H1 (cell line): Measurements from ENCODE around the gene SNTG2. TPM values are rescaled to one million over a fixed set of nuclear protein-coding genes. Genes with fewer than 3 reads are reported as not detected.

ENCODE experiments used
- CTCF ChIA-PET: fragments of 300-600 bp; sonication (Branson Sonifier 250); formaldehyde crosslinking; loops from one replicate; lab custom pipeline; 2021; ENCODE audit not compliant: partially characterized antibody; lab: Charles Lee
- POLR2A ChIA-PET: fragments of 300-600 bp; sonication (Branson Sonifier 250); formaldehyde crosslinking; loops from one replicate; lab custom pipeline; 2021; ENCODE audit warnings: inconsistent platforms; ENCODE audit not compliant: partially characterized antibody; lab: Charles Lee
- DNase-seq, 2 experiments: peaks; one replicate each; pipeline versions ENCODE4 v3.0.0 to v3.0.0-alpha.2; 2010 to 2022; ENCODE audit warnings: low spot score in 2 of 2, low read depth in 1 of 2, mixed read lengths in 1 of 2
- FAIRE-seq: peaks from 2 replicates; lab custom pipeline; 2011; peaks lifted over from hg19 to GRCh38; lab: Jason Lieb, UNC
- H2AFZ ChIP-seq: 2 replicates; pipeline ENCODE4 v1.8.1; 2012; ENCODE audit warnings: low read length, inconsistent platforms
- H2AK5ac ChIP-seq: 2 replicates; pipeline ENCODE4 v1.6.1; 2013; ENCODE audit warnings: low read depth, low read length
- H2BK120ac ChIP-seq: replicated peaks from 2 replicates; pipeline ENCODE3; 2013; ENCODE audit warnings: low read depth, low read length, inconsistent platforms
- H2BK12ac ChIP-seq: 2 replicates; pipeline ENCODE4 v1.6.1; 2013; ENCODE audit warnings: low read depth, low read length
- H2BK15ac ChIP-seq: 2 replicates; pipeline ENCODE4 v1.6.1; 2013; ENCODE audit warnings: low read length
- H2BK20ac ChIP-seq: 2 replicates; pipeline ENCODE4 v1.6.1; 2013; ENCODE audit warnings: low read length
- H2BK5ac ChIP-seq: 2 replicates; pipeline ENCODE4 v1.6.1; 2013; ENCODE audit warnings: low read depth, low read length
- H3K14ac ChIP-seq: 2 replicates; pipeline ENCODE4 v1.6.1; 2013; ENCODE audit warnings: inconsistent platforms; ENCODE audit not compliant: insufficient read length
- H3K18ac ChIP-seq: 2 replicates; pipeline ENCODE4 v1.6.1; 2013; ENCODE audit warnings: low read length; ENCODE audit errors: extremely low read depth
- H3K23ac ChIP-seq: 2 replicates; pipeline ENCODE4 v1.6.1; 2013; ENCODE audit warnings: inconsistent platforms; ENCODE audit not compliant: insufficient read length
- H3K23me2 ChIP-seq: 2 replicates; pipeline ENCODE4 v1.6.1; 2013; ENCODE audit warnings: low read depth, low read length
- H3K27ac ChIP-seq: 2 replicates; pipeline ENCODE4 v1.6.1; 2011; ENCODE audit warnings: low read depth, low read length, inconsistent platforms
- H3K27me3 ChIP-seq, 4 experiments: replicated peaks in 1 of 4; 1 replicate in 1 of 4; 2 replicates in 3 of 4; pipeline versions ENCODE4 v1.6.1 to v1.8.1; 2011 to 2013; ENCODE audit warnings: low read length in 3 of 4, mild to moderate bottlenecking in 3 of 4, inconsistent platforms in 2 of 4, mixed read lengths in 2 of 4, moderate library complexity in 1 of 4; ENCODE audit not compliant: control insufficient read depth in 3 of 4, insufficient read depth in 3 of 4; ENCODE audit errors: extremely low read depth in 1 of 4
- H3K36me3 ChIP-seq, 4 experiments: 2 replicates each; pipeline versions ENCODE4 v1.6.1 to v1.8.1; 2011 to 2013; ENCODE audit warnings: mild to moderate bottlenecking in 4 of 4, low read length in 3 of 4, moderate library complexity in 2 of 4, control low read depth in 1 of 4, inconsistent platforms in 1 of 4; ENCODE audit not compliant: insufficient read depth in 4 of 4, control insufficient read depth in 2 of 4
- H3K4ac ChIP-seq: replicated peaks from 2 replicates; pipeline ENCODE3; 2013; ENCODE audit warnings: low read length, low read depth, mixed read lengths, inconsistent platforms; ENCODE audit not compliant: insufficient read length
- H3K4me1 ChIP-seq, 4 experiments: replicated peaks in 1 of 4; 1 replicate in 1 of 4; 2 replicates in 3 of 4; pipeline versions ENCODE4 v1.6.1 to v1.8.1; 2011 to 2013; ENCODE audit warnings: low read length in 3 of 4, inconsistent platforms in 2 of 4, mixed read lengths in 1 of 4; ENCODE audit not compliant: insufficient read depth in 4 of 4, control insufficient read depth in 3 of 4
- H3K4me2 ChIP-seq, 2 experiments: 2 replicates each; pipeline versions ENCODE4 v1.6.1 to v1.8.1; 2011 to 2013; ENCODE audit warnings: low read depth in 2 of 2, low read length in 2 of 2, control low read depth in 1 of 2, inconsistent platforms in 1 of 2, mild to moderate bottlenecking in 1 of 2; ENCODE audit not compliant: insufficient read depth in 1 of 2
- H3K4me3 ChIP-seq, 4 experiments: fragments of 200-600, 300-600 bp in 1 of 4; sonication (generic), shearing (Covaris generic), sonication (Bioruptor Twin) in 1 of 4; 2 replicates each; pipeline versions ENCODE4 v1.5.1 to v1.8.1; 2011 to 2016; ENCODE audit warnings: low read length in 4 of 4, low read depth in 3 of 4, control low read depth in 2 of 4, inconsistent platforms in 2 of 4, mild to moderate bottlenecking in 2 of 4, mixed read lengths in 1 of 4, moderate library complexity in 1 of 4; ENCODE audit not compliant: insufficient read depth in 2 of 4; ENCODE audit errors: extremely low read depth in 1 of 4
- H3K56ac ChIP-seq: replicated peaks from 2 replicates; pipeline ENCODE3; 2013; ENCODE audit warnings: low read depth, mild to moderate bottlenecking, mixed read lengths, low read length, inconsistent platforms; ENCODE audit not compliant: insufficient read length
- H3K79me1 ChIP-seq: 2 replicates; pipeline ENCODE4 v1.6.1; 2013; ENCODE audit warnings: low read depth, low read length, control low read depth
- H3K79me2 ChIP-seq, 2 experiments: 2 replicates each; pipeline versions ENCODE4 v1.6.1 to v1.8.1; 2012 to 2013; ENCODE audit warnings: low read length in 2 of 2, mild to moderate bottlenecking in 2 of 2, inconsistent platforms in 1 of 2; ENCODE audit not compliant: insufficient read depth in 2 of 2, control insufficient read depth in 1 of 2
- H3K9ac ChIP-seq, 4 experiments: replicated peaks in 1 of 4; 1 replicate in 1 of 4; 2 replicates in 3 of 4; pipeline versions ENCODE4 v1.6.1 to v1.8.1; 2011 to 2013; ENCODE audit warnings: low read depth in 3 of 4, low read length in 3 of 4, control low read depth in 2 of 4, mild to moderate bottlenecking in 2 of 4, moderate library complexity in 2 of 4, inconsistent platforms in 1 of 4; ENCODE audit errors: extremely low read depth in 1 of 4
- H3K9me3 ChIP-seq, 2 experiments: 2 replicates each; pipeline versions ENCODE4 v1.6.1 to v1.8.1; 2012 to 2013; ENCODE audit warnings: mild to moderate bottlenecking in 2 of 2, moderate library complexity in 2 of 2, control low read depth in 1 of 2, inconsistent platforms in 1 of 2, low read depth in 1 of 2, low read length in 1 of 2, mixed read lengths in 1 of 2; ENCODE audit not compliant: insufficient read depth in 2 of 2
- H4K20me1 ChIP-seq, 2 experiments: replicated peaks in 1 of 2; 2 replicates each; pipeline versions ENCODE3 to v1.8.1; 2011 to 2013; ENCODE audit warnings: inconsistent platforms in 2 of 2, low read length in 2 of 2, mild to moderate bottlenecking in 1 of 2; ENCODE audit not compliant: insufficient read depth in 2 of 2, control insufficient read depth in 1 of 2
- H4K5ac ChIP-seq: 2 replicates; pipeline ENCODE4 v1.6.1; 2013; ENCODE audit warnings: low read length, low read depth, mixed read lengths, inconsistent platforms; ENCODE audit not compliant: insufficient read length
- H4K8ac ChIP-seq: 2 replicates; pipeline ENCODE4 v1.8.0; 2013; ENCODE audit warnings: mild to moderate bottlenecking, moderate library complexity, low read length, inconsistent platforms; ENCODE audit not compliant: insufficient read depth; ENCODE audit errors: extremely low read depth
- H4K91ac ChIP-seq: replicated peaks from 2 replicates; pipeline ENCODE3; 2013; ENCODE audit warnings: low read length, mixed read lengths, inconsistent platforms; ENCODE audit not compliant: insufficient read length
- ASH2L ChIP-seq: fragments of 200-600, 300-600 bp; sonication (generic); IDR thresholded peaks from one replicate; pipeline ENCODE4 v1.7.1; 2017; ENCODE audit warnings: low read length
- BACH1 ChIP-seq: IDR thresholded peaks from 2 replicates; pipeline ENCODE4 v1.6.1; 2012; ENCODE audit warnings: low read length, improper control_type of control experiment
- CREB1 ChIP-seq: IDR thresholded peaks from 2 replicates; pipeline ENCODE4 v1.6.1; 2012; ENCODE audit warnings: inconsistent platforms
- HDAC2 ChIP-seq, 2 experiments: fragments of 300-600 bp in 1 of 2; sonication (generic) in 1 of 2; IDR thresholded peaks; 2 replicates each; pipeline ENCODE4 v1.6.1; 2011 to 2012; ENCODE audit warnings: low read depth in 2 of 2, low read length in 2 of 2, mild to moderate bottlenecking in 2 of 2, moderate library complexity in 2 of 2, borderline replicate concordance in 1 of 2, inconsistent platforms in 1 of 2
- KDM1A ChIP-seq: fragments of 200-600, 300-600 bp; sonication (generic); IDR thresholded peaks from 2 replicates; pipeline ENCODE4 v1.7.1; 2016; ENCODE audit warnings: mild to moderate bottlenecking, low read length, borderline replicate concordance
- NANOG ChIP-seq: IDR thresholded peaks from 2 replicates; pipeline ENCODE4 v1.6.1; 2011; ENCODE audit warnings: low read length, low read depth, mild to moderate bottlenecking, inconsistent platforms; ENCODE audit not compliant: insufficient read depth, poor library complexity, severe bottlenecking
- POU5F1 ChIP-seq: IDR thresholded peaks from 2 replicates; pipeline ENCODE4 v1.6.1; 2011; ENCODE audit warnings: low read depth, mild to moderate bottlenecking, low read length, moderate library complexity
- SAP30 ChIP-seq: fragments of 300-600 bp; sonication (generic); IDR thresholded peaks from 2 replicates; pipeline ENCODE4 v1.7.1; 2012; ENCODE audit warnings: low read length, moderate library complexity, mild to moderate bottlenecking, inconsistent platforms; ENCODE audit not compliant: insufficient read depth, insufficient replicate concordance
- SIN3A ChIP-seq, 2 experiments: IDR thresholded peaks in 1 of 2; conservative IDR thresholded peaks in 1 of 2; 2 replicates each; pipeline ENCODE4 v1.6.1; 2011 to 2012; ENCODE audit warnings: low read length in 2 of 2, improper control_type of control experiment in 1 of 2, low read depth in 1 of 2, mild to moderate bottlenecking in 1 of 2
- SP1 ChIP-seq: IDR thresholded peaks from 2 replicates; pipeline ENCODE4 v1.6.1; 2011; ENCODE audit warnings: low read depth, low read length
- SP4 ChIP-seq: IDR thresholded peaks from 2 replicates; pipeline ENCODE4 v1.6.1; 2012; ENCODE audit warnings: low read length, inconsistent platforms
- SRF ChIP-seq: IDR thresholded peaks from 2 replicates; pipeline ENCODE4 v1.6.1; 2011; ENCODE audit warnings: mild to moderate bottlenecking, low read depth, low read length, moderate library complexity
- YY1 ChIP-seq: IDR thresholded peaks from 2 replicates; pipeline ENCODE4 v1.6.1; 2011; ENCODE audit warnings: low read depth, mild to moderate bottlenecking, low read length
- WGBS, 2 experiments: shearing (Covaris generic) in 1 of 2; methylation state at CpG; one replicate each; pipeline versions ENCODE4 v1.1.6 to v1.1.7; 2013 to 2015; ENCODE audit warnings: low lambda C conversion rate in 2 of 2, mixed read lengths in 2 of 2, inconsistent platforms in 1 of 2, low coverage in 1 of 2, missing lambda C conversion rate in 1 of 2; ENCODE audit not compliant: insufficient replicate concordance in 2 of 2, insufficient coverage in 1 of 2, insufficient read length in 1 of 2; ENCODE audit errors: extremely low coverage in 1 of 2, missing lambda C conversion rate in 1 of 2; 5-methylcytosine and 5-hydroxymethylcytosine counted together
- polyA plus RNA-seq, 7 experiments: library from polyadenylated mRNA; depleted of rRNA in 3 of 7; stranded (reverse) in 5 of 7; unstranded in 2 of 7; fragments of >200 nt in 5 of 7; fragments of 200-250 nt in 2 of 7; gene quantifications; 1 replicate in 5 of 7; 2 replicates in 1 of 7; 4 replicates in 1 of 7; pipeline versions ENCODE4 v1.2.1 to v1.2.3, GENCODE V29; 2011 to 2013; ENCODE audit warnings: missing spikeins in 2 of 7, mixed read lengths in 2 of 7
- total RNA-seq: library from RNA; stranded (reverse); fragmentation: NEBNext Ultra II Directional; extraction: Animal tissue kit (Norgen Biotek cat#: 25700); gene quantifications from 2 replicates; pipeline ENCODE4 v1.2.1, GENCODE V29; 2021
- TF ChIP-seq, protein P1 (sequence below): IDR thresholded peaks from 2 replicates; pipeline ENCODE4 v1.6.1; 2011; ENCODE audit warnings: low read depth, mild to moderate bottlenecking, low read length; ENCODE audit not compliant: insufficient read depth

The SNTG2 gene
- total and polyA plus RNA-seq, 2 of the 8 experiments (the other 6 are each of a cell fraction or from before 2014, with no cell fraction given) = 6.6 to 18.1 TPM

DNA sequence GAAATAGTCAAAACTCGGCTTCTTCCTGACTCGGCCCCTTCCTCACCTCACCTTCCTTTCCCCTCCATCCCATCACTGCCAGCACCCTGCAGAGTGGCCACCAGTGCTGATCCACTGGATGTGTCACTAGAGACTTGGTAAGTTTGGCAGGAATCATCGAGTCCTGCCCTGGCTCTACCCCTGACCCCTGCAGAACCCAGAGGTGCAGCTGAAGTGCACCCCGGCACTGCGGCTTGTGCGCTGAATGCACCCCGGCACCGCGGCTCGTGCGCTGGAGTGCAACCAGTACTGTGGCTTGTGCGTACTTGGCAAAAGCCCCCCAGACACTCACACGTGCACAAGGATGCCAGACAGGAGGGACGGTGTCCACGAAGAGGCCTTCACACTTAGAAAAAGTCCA is 206.5 kb downstream of the SNTG2 start:
- FAIRE-seq (no peak), DNase-seq (no peak)
- Histone ChIP-seq H4K91ac (no peak overlapping the region), H4K20me1 (peaks cover 0 to 11% of the 10 kb centered on the region in 2 experiments), H2BK20ac (no peak overlapping the region), H3K79me2 (peaks cover 0 to 3% of the 10 kb centered on the region in 2 experiments; a peak in 1 of 4 replicates), H2BK12ac (no peak overlapping the region), H3K27ac (no peak overlapping the region), H4K8ac (no peak overlapping the region), H2AK5ac (no peak overlapping the region), H2BK5ac (no peak overlapping the region), H3K4me2 (no peak overlapping the region), H2BK120ac (no peak overlapping the region), H3K9ac (no peak overlapping the region), H3K27me3 (no peaks in the 10 kb centered on the region), H3K23ac (no peak overlapping the region), H3K4me1 (peaks cover 0 to 11% (median 5%) of the 10 kb centered on the region in 4 experiments; a peak in 3 of 7 replicates), H3K14ac (no peak overlapping the region), H3K18ac (no peak overlapping the region), H2AFZ (no peak overlapping the region), H3K4ac (no peak overlapping the region), H3K56ac (no peak overlapping the region), H3K36me3 (peaks cover 0 to 9% (median 2%) of the 10 kb centered on the region in 4 experiments; a peak in 4 of 8 replicates), H3K4me3 (no peak overlapping the region), H3K9me3 (no peaks in the 10 kb centered on the region), H2BK15ac (no peak overlapping the region), H4K5ac (no peak overlapping the region), H3K23me2 (peaks cover 10% of the 10 kb centered on the region; the same call in 1 of the 2 replicates), H3K79me1 (no peaks in the 10 kb centered on the region; the same call in 1 of the 2 replicates)
- POLR2A ChIA-PET = no interaction called here
- CTCF ChIA-PET = interaction anchor here (0.7 to 1.2 kb wide), 2 partner anchors 9 to 15 kb away, joined by 3 read pairs; no protein-coding TSS in a partner anchor
- WGBS, 2 experiments = 90% methylated on average over 15 of the region's 15 CpGs; no CpG with 5 or more reads in 1 of the 2 experiments
- no peak for TF ChIP-seq BACH1
- TF ChIP-seq ASH2L = no peak
- TF ChIP-seq SRF = no peak
- no peak for TF ChIP-seq KDM1A
- no peak for TF ChIP-seq NANOG
- TF ChIP-seq SP1 = no peak
- TF ChIP-seq POU5F1 = no peak
- TF ChIP-seq SIN3A (conservative IDR thresholded peaks at IDR 0.05 in 1 of 2, IDR thresholded peaks at IDR 0.05 in 1 of 2; ENCODE audit: low read depth in 1 of 2, low read length in 2 of 2) = no peak
- TF ChIP-seq YY1 = no peak
- no peak for TF ChIP-seq HDAC2 (IDR thresholded peaks at IDR 0.05; ENCODE audit: borderline replicate concordance in 1 of 2, low read depth in 2 of 2, low read length in 2 of 2)
- TF ChIP-seq SAP30 = no peak
- no peak for TF ChIP-seq CREB1
- TF ChIP-seq, protein P1, sequence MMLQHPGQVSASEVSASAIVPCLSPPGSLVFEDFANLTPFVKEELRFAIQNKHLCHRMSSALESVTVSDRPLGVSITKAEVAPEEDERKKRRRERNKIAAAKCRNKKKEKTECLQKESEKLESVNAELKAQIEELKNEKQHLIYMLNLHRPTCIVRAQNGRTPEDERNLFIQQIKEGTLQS = no peak
- no peak for TF ChIP-seq SP4
